AG09319 (cell line): ENCODE measurements around the gene OR51S1.

Experiments
- DNase-seq: peaks from one replicate; pipeline ENCODE4 v3.0.0-alpha.2; 2010; ENCODE audit warnings: low read depth; ENCODE audit errors: extremely low read depth
- TF ChIP-seq, protein P1 (sequence below): IDR thresholded peaks from 2 replicates; pipeline ENCODE4 v1.5.1; 2011; ENCODE audit warnings: low read depth, mild to moderate bottlenecking, inconsistent platforms, low read length, moderate library complexity

OR51S1 gene, protein sequence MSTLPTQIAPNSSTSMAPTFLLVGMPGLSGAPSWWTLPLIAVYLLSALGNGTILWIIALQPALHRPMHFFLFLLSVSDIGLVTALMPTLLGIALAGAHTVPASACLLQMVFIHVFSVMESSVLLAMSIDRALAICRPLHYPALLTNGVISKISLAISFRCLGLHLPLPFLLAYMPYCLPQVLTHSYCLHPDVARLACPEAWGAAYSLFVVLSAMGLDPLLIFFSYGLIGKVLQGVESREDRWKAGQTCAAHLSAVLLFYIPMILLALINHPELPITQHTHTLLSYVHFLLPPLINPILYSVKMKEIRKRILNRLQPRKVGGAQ

DNA sequence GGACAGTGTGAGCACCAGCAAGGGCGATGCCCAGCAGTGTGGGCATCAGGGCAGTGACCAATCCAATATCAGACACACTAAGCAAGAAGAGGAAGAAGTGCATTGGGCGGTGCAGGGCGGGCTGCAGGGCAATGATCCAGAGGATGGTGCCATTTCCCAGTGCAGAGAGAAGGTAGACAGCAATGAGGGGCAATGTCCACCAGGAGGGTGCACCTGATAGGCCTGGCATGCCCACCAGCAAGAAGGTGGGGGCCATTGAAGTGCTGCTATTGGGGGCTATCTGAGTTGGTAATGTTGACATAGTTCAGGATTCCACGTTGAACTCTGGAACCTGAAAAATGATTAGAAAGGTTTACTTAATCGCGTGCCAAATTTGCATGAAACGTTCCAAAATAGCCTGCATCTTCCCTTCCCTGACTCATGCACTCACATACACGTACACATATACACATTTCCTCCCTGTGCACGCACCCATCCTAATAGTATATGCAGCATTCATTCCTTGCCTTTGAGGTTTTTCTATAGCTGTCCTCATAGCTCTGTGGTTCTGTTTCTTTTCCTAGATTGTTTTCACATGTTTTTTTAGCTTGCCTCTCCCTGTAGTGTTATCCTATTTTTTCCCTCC lies at the start of gene OR51S1:
Gene OR51S1 (minus strand): TSS at position 301 of the 625 bp plus-strand sequence. CDS start 0 bp downstream, at position 301.
- DNase-seq: no peak
- TF ChIP-seq, protein P1, sequence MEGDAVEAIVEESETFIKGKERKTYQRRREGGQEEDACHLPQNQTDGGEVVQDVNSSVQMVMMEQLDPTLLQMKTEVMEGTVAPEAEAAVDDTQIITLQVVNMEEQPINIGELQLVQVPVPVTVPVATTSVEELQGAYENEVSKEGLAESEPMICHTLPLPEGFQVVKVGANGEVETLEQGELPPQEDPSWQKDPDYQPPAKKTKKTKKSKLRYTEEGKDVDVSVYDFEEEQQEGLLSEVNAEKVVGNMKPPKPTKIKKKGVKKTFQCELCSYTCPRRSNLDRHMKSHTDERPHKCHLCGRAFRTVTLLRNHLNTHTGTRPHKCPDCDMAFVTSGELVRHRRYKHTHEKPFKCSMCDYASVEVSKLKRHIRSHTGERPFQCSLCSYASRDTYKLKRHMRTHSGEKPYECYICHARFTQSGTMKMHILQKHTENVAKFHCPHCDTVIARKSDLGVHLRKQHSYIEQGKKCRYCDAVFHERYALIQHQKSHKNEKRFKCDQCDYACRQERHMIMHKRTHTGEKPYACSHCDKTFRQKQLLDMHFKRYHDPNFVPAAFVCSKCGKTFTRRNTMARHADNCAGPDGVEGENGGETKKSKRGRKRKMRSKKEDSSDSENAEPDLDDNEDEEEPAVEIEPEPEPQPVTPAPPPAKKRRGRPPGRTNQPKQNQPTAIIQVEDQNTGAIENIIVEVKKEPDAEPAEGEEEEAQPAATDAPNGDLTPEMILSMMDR: no peak

DNA sequence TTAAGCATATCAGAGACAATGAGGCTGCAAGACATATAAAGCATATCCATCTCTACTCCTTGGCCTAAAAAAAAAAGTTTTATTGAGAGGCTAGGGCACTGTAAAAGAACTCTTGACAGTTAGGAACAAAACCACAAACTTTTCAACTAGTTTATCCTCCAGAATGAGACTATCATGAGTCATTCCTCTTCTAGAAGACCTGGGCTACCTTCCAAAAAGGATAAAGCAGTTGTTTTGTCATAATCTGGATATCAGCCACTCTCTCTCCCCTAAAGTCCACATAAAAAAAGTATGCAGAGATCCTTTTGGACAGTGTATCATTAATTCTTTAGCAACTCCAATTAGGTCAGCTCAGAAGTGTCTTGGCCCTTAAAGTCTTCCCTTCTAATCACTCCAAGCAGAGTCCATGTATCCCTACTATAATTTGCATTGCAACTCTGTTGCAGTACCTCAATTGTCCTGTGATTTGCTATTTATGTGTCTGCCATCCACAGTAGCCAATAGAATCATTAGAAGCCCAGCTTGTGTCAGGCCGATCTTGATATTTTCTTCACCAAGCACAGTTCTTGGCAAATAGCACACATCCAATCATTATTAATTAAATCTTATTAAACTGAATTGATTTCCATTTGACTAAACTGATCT lies 43.1 kb upstream of the OR51S1 start:
- peak; percentile 49 for DNase-seq
- TF ChIP-seq, protein P1: peak; percentile 2; the same call in 1 of the 2 replicates

DNA sequence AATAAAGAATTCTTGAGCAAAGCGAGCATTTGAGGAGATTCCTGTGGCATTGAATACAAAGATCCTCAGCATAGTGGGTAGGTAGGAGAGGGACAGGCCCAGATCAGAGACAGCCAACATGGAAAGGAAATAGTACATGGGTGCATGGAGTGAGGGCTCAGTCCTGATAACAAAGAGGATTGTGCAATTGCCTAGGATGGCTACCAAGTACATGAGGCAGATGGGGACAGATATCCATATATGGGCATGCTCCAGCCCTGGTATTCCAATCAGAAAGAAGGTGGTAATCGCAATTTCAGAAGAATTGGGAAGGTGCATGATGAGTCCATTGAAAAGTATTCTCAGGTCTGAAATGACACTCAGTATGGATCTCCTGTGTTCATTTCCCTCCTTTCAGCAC lies 41.3 kb upstream of the OR51S1 start:
- no peak for DNase-seq
- TF ChIP-seq, protein P1: no peak

DNA sequence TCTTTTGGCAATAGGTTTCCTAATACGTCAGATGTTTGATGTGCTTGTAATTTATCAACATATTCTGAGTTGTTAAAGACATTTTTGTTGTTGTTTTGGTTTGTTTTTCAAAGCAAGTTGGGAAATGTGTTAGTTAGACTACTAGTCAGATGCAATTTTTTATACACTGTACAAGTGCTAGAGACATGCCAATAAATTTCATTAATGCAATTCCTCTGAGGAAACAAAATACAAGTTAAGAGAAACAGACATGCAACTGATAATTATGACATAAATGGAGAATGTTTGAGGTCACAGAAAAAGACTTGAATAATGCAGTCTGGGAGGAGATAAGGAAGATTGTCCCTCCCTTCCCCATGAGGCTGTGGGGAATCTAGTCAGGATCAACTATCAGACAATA lies 38.6 kb upstream of the OR51S1 start:
- DNase-seq: no peak
- TF ChIP-seq, protein P1: no peak

DNA sequence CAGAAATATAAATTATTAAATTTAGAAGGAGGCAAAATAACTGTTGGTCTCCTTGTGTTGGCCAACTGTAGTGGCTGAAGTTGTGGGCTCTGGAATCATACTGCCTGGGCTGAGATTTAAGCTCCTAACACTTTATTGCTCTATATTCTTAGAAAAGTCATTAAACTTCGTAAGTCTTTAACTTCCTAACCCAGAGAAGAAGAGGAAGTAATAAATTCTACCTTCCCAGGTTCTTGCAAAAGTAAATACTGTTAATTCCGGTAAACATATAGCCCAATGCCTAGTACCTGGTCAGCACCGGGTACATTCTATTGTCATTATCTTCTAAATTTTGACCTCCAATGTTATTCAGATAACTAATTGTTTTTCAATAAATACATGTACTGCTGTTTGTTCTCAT lies 37.2 kb upstream of the OR51S1 start:
- TF ChIP-seq, protein P1: no peak
- DNase-seq: no peak

DNA sequence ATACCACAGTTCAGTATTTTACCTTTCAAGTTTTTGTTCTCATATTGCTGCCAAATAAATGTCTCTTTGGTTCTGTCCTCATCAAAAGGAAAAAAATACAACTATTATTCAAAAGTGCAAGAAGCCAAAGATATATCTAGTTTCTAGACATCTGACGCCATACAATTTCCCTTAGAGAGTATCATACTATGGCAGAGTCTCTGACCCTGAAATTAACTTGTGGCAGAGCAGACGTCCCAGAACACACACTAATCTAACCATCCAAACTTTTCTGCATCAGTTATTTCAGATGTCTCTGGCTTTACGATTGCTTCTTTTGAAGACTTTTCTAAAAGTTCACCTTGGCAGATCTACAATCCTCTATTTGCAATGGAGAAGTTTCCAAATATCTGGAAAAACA lies 35.4 kb upstream of the OR51S1 start:
- DNase-seq: no peak
- TF ChIP-seq, protein P1: no peak

DNA sequence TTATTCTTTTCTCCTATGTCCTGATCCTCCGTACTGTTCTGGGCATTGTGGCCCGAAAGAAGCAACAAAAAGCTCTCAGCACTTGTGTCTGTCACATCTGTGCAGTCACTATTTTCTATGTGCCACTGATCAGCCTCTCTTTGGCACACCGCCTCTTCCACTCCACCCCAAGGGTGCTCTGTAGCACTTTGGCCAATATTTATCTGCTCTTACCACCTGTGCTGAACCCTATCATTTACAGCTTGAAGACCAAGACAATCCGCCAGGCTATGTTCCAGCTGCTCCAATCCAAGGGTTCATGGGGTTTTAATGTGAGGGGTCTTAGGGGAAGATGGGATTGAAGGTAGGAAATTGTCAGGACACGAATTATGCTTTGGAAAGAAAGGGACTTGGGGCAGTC lies 33.5 kb upstream of the OR51S1 start:
- no peak for DNase-seq
- TF ChIP-seq, protein P1: no peak
